Measurements from ENCODE around the gene FBXO42.

The FBXO42 gene

DNA sequence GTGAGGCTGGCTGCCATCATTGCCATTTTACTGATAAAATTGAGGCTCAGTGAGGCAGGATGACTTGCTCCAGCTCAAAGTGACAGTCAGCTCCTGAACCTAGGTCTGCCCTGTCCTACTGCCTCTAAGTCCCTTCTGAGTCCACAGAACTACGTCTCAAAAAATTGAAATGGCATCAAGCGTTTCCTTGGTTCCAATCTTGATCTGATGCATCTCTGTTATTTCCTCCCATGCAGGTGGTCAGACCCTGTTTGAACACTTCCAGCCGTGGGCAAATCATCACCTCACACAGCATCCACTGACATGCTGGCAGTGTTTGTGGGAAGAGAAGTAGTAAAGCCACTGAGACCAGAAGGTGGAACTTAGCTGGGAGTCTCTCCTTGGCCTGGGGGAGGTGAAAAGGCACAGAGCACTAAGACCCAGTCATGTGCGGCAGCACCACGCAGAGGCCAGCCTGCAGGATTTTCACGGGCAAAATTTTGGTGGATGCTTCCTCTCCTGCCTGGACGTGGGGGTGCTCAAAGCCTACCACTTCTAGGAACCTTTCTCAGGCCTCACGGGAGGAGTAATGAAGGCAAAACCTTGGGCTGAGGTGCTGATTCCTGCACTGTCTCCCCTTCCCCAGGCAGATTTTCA is 107.5 kb downstream of the FBXO42 start:
- no peak for DNase-seq (ENCODE audit: low spot score)
- in situ Hi-C loops (cut with MboI; ENCODE audit: low pct_unique_long_range_greater_than_20kb, low sequenced_read_pairs, unreplicated experiment), result loop anchor here (25.0 kb wide), 1 partner anchor 368 kb away; the partner anchor contains the start of gene NBPF1
- TF ChIP-seq, protein P1, sequence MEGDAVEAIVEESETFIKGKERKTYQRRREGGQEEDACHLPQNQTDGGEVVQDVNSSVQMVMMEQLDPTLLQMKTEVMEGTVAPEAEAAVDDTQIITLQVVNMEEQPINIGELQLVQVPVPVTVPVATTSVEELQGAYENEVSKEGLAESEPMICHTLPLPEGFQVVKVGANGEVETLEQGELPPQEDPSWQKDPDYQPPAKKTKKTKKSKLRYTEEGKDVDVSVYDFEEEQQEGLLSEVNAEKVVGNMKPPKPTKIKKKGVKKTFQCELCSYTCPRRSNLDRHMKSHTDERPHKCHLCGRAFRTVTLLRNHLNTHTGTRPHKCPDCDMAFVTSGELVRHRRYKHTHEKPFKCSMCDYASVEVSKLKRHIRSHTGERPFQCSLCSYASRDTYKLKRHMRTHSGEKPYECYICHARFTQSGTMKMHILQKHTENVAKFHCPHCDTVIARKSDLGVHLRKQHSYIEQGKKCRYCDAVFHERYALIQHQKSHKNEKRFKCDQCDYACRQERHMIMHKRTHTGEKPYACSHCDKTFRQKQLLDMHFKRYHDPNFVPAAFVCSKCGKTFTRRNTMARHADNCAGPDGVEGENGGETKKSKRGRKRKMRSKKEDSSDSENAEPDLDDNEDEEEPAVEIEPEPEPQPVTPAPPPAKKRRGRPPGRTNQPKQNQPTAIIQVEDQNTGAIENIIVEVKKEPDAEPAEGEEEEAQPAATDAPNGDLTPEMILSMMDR (IDR thresholded peaks at IDR 0.05; ENCODE audit: extremely low read depth, insufficient read depth, missing control alignments), result no peak

DNA sequence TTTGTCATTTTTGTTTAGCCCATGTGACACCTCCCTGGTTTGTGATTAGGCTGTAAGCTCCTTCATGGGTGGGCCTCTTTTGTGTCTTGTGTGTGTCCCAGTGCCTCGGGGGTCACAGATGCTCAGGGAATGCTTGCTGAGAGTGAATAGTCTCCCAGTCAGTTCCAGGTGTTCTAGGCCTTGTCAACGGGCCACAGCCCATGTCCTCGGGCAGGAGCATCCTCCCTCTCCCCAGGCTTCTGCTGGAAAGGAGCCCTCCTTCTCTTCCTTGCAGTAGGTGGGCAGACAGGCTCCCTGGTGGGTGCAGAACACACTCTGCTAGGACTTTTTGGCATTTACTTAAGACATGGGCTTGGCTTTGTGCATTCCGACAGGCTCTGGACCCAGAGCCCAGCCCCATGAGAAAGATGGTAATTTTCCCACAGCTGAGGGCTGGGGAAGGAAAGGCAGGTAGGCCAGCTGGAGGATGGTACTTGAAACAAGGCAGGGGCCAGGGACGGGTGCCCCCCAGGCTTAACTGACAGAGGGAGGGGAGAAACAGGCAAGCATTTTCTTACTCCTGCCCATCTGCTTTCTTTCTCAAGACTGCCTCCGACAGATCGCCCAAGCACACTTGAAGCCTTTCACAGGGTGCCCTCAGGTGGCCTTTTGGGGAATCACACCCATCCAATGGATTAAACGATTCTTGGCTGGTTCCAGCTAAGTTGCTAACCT is 108.2 kb downstream of the FBXO42 start:
- TF ChIP-seq, protein P1 (IDR thresholded peaks at IDR 0.05; ENCODE audit: extremely low read depth, insufficient read depth, missing control alignments), result peak; percentile 84
- in situ Hi-C loops (cut with MboI; ENCODE audit: low pct_unique_long_range_greater_than_20kb, low sequenced_read_pairs, unreplicated experiment), result loop anchor here (25.0 kb wide), 1 partner anchor 368 kb away; the partner anchor contains the start of gene NBPF1
- DNase-seq (ENCODE audit: low spot score), result peak; percentile 78

DNA sequence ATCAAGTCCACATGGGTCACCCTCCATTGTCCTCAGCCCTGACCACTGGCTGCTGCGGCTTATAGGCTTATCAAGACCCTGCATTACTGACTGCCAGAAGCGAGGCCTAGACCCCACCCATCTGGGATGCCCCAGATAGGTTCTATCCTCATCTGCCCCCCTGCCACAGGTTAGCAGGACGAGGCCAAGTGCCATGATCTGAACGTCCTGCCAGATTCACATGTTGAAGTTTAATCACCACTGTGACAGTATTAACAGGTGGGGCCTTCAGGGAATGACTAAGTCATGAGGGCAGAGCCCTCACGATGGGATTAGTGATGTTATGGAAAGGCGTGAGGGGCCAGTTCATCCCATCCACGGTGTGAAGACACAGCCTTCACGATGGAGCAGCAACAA is 109.1 kb downstream of the FBXO42 start:
- DNase-seq (ENCODE audit: low spot score), result no peak
- in situ Hi-C loops (cut with MboI; ENCODE audit: low pct_unique_long_range_greater_than_20kb, low sequenced_read_pairs, unreplicated experiment), result loop anchor here (25.0 kb wide), 1 partner anchor 369 kb away; the partner anchor contains the start of gene NBPF1
- TF ChIP-seq, protein P1 (IDR thresholded peaks at IDR 0.05; ENCODE audit: extremely low read depth, insufficient read depth, missing control alignments), result no peak

DNA sequence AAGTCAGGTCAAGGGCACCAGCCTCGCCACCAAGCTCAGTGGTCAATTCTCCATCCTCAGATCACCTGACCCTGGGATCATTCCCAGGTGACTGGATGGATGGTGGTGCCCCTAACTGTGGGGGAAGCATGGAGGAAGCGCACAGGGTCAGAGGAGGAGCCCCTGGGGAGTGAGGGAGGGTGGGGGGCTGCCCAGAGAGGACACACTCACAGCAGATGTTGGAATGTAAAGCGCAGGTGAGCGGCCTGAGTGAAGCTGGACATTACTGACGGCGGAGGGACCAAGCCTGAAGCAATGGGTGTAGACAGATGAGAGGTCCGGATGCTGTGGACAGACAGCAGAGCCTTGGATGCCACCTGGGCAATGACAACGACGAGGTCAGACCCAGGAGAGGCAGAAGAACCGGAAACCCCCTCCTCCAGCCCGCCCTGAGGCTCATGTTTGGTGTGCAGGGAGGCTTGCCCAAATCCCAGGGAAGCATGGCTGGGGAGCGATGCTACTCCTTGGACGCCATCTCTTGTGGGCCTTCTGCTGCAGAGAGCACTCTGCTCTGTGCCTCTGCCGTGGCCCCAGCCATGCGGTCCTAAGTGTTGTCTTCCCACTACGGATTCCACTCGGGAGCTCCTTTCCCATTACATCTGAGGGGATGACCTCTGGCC is 109.6 kb downstream of the FBXO42 start:
- TF ChIP-seq, protein P1 (IDR thresholded peaks at IDR 0.05; ENCODE audit: extremely low read depth, insufficient read depth, missing control alignments), result no peak
- in situ Hi-C loops (cut with MboI; ENCODE audit: low pct_unique_long_range_greater_than_20kb, low sequenced_read_pairs, unreplicated experiment), result loop anchor here (25.0 kb wide), 1 partner anchor 370 kb away; the partner anchor contains the start of gene NBPF1

DNA sequence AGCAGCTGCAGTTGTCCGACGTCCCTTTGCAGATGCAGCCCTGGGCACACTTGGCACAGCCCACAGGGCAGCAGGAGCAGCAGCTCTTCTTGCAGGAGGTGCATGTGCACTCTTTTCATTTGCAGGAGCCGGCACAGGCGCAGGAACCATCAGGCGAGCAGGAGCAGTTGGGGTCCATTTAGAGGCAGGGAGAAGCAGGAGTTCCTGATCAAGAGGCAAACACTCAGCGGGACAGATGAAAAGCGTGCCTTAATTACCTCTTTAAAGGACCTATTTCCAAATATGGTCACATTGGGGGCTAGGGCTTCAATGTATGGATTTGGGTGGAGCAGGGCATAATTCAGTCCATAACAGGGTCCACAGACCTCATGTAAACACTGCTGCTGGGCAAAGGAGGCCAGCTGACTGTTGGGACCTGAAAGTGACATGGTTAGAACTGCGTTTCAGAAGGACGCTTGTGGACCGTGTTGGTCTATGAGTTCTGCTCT is 111.0 kb downstream of the FBXO42 start:
- TF ChIP-seq, protein P1 (IDR thresholded peaks at IDR 0.05; ENCODE audit: extremely low read depth, insufficient read depth, missing control alignments), result no peak
- in situ Hi-C loops (cut with MboI; ENCODE audit: low pct_unique_long_range_greater_than_20kb, low sequenced_read_pairs, unreplicated experiment), result loop anchor here (25.0 kb wide), 1 partner anchor 371 kb away; the partner anchor contains the start of gene NBPF1
- DNase-seq (ENCODE audit: low spot score), result no peak

More for the DNA sequence above, 109.6 kb downstream of the FBXO42 start:
- no peak for DNase-seq (ENCODE audit: low spot score)

DNA sequence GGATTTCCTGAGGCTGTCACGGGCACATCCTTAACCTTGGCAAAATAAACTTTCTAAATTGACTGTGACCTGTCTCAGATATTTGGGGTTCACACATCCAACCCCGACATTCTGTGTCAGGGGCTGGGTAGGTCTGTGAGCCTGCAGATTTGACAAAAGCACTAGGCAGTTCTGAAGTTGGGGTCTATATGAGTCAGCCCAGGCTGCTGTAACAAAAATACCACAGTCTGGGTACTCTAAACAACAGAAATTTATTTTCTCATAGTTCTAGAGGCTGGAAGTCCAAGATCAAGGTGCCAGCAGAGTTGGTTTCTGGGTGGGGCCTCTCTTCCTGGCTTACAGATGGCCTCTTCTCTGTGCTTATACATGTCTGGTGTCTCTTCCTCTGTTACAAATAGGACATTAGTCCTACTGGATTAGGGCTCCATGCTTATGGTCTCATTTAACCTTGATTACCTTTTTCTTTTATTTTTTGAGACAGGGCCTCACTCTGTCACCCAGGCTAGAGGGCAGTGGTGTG is 112.2 kb downstream of the FBXO42 start:
- in situ Hi-C loops (cut with MboI; ENCODE audit: low pct_unique_long_range_greater_than_20kb, low sequenced_read_pairs, unreplicated experiment), result loop anchor here (25.0 kb wide), 1 partner anchor 372 kb away; the partner anchor contains the start of gene NBPF1
- TF ChIP-seq, protein P1 (IDR thresholded peaks at IDR 0.05; ENCODE audit: extremely low read depth, insufficient read depth, missing control alignments), result no peak
- DNase-seq (ENCODE audit: low spot score), result no peak
